Large intestine (tissue), 12 donors: Measurements from ENCODE around the gene REM2. TPM values are rescaled to one million over a fixed set of nuclear protein-coding genes. Genes with fewer than 3 reads are reported as not detected.

ENCODE experiments used
- DNase-seq, 2 donors: peaks; one replicate each; pipeline versions ENCODE4 v3.0.0 to v3.0.0-alpha.2; 2013
- H3K27ac ChIP-seq: one replicate; pipeline ENCODE4 v1.5.1; 2013; ENCODE audit warnings: low read length
- H3K27me3 ChIP-seq: 2 replicates; pipeline ENCODE4 v1.6.1; 2013; ENCODE audit warnings: low read length; ENCODE audit not compliant: control insufficient read depth, insufficient read depth
- H3K36me3 ChIP-seq: 2 replicates; pipeline ENCODE4 v1.6.1; 2013; ENCODE audit warnings: low read length; ENCODE audit not compliant: control insufficient read depth, insufficient read depth
- H3K4me1 ChIP-seq: one replicate; pipeline ENCODE4 v1.6.1; 2013; ENCODE audit warnings: low read length; ENCODE audit not compliant: control insufficient read depth, insufficient read depth
- H3K4me3 ChIP-seq: one replicate; pipeline ENCODE4 v1.5.1; 2013; ENCODE audit warnings: low read length
- H3K9me3 ChIP-seq: one replicate; pipeline ENCODE4 v1.6.1; 2013; ENCODE audit warnings: mild to moderate bottlenecking, low read depth, low read length, moderate library complexity; ENCODE audit not compliant: control insufficient read depth
- WGBS: methylation state at CpG from one replicate; pipeline ENCODE4 v1.1.5; 2013; ENCODE audit warnings: low lambda C conversion rate; ENCODE audit not compliant: insufficient coverage; 5-methylcytosine and 5-hydroxymethylcytosine counted together
- long read RNA-seq, 11 donors: transcript quantifications; one replicate each; lab custom pipeline, GENCODE V29; 2026
- polyA plus RNA-seq: library from polyadenylated mRNA; unstranded; fragments of 120-200 nt; gene quantifications from one replicate; pipeline ENCODE4 v1.2.1, GENCODE V29; 2013

Gene REM2, protein sequence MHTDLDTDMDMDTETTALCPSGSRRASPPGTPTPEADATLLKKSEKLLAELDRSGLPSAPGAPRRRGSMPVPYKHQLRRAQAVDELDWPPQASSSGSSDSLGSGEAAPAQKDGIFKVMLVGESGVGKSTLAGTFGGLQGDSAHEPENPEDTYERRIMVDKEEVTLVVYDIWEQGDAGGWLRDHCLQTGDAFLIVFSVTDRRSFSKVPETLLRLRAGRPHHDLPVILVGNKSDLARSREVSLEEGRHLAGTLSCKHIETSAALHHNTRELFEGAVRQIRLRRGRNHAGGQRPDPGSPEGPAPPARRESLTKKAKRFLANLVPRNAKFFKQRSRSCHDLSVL
- 0.72 TPM for polyA plus RNA-seq
- long read RNA-seq, donor 1, result 0 reads
- long read RNA-seq, donor 2, result 0 reads
- long read RNA-seq, donor 3, result 0 reads
- long read RNA-seq, donor 4, result 0 reads
- long read RNA-seq, donor 5, result 0 reads
- long read RNA-seq, donor 6, result 0 reads
- long read RNA-seq, donor 7, result 0 reads
- long read RNA-seq, donor 8, result 0 reads
- long read RNA-seq, donor 9, result 0 reads
- long read RNA-seq, donor 10, result 0 reads
- long read RNA-seq, donor 11, result 0 reads

DNA sequence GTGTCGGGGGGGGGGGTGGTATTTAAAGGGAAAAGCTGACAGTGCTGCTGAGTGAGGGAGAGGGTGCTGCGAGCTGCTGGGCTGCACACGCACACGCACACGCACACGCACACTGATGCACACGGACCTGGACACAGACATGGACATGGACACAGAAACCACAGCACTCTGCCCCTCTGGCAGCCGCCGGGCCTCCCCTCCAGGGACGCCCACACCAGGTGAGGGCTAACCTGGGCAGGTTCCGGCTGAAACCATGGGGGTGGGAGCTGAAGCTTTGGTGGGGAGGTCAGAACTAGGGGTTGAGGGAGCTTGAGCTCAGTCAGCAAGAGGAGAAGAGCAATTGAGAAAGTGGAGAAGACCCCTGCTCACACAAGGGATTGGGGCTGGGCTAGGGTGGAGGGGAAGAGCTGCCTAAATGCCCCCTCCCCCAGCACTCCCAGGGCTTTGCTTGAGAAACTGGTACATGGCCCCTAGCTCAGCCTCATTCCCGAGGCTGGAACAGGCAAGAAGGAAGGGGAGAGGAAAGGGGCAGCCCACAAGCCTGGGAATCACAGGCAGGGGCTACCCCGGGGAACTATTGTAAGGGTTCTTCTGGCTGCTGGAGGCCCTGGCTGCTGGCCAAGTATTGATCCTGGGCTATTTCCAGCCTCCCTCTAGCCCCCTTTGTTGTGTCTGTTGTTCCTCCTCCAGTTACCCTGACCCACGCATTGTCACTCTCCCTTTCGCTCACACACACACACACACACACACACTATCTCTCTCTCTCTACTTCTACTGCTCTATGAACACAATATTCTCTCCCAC, at the start of gene REM2:
TSS of gene REM2 (plus strand) at position 50 of the 804 bp plus-strand sequence. CDS start at position 116, 66 bp downstream.
- no CpG with 5 or more reads among the region's 15 CpGs for WGBS
- Histone ChIP-seq H3K9me3 (peaks cover 3% of the 10 kb centered on the region), H3K4me1 (peaks cover 30% of the 10 kb centered on the region), H3K27ac (no peak within 1 kb of the TSS), H3K36me3 (peaks cover 10% of the 10 kb centered on the region), H3K27me3 (peaks cover 2% of the 10 kb centered on the region), H3K4me3 (no peak within 1 kb of the TSS)
- peak in 1 of 2 donors; percentile 37 for DNase-seq

DNA sequence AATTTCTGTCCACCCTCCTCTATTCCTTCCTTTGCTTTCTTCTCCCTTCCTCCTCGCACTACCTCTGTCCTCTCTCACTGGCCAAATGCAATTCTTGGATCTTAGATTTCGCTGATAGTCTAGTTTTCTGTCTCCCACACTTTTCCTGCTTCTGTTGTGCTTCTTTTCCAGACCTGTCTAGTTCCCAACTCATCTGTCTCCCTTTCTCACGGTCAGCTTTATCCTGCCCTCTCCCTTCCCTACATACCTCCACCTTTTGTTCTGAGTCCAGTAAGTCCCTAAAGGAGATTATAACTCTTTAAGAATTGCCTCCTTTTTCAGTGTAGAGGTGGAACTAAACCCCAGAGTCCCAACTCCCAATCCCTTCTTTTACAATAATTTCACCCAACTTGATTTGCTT, 47.5 kb upstream of the REM2 start:
- 86% methylated on average over 3 of the region's 3 CpGs for WGBS

DNA sequence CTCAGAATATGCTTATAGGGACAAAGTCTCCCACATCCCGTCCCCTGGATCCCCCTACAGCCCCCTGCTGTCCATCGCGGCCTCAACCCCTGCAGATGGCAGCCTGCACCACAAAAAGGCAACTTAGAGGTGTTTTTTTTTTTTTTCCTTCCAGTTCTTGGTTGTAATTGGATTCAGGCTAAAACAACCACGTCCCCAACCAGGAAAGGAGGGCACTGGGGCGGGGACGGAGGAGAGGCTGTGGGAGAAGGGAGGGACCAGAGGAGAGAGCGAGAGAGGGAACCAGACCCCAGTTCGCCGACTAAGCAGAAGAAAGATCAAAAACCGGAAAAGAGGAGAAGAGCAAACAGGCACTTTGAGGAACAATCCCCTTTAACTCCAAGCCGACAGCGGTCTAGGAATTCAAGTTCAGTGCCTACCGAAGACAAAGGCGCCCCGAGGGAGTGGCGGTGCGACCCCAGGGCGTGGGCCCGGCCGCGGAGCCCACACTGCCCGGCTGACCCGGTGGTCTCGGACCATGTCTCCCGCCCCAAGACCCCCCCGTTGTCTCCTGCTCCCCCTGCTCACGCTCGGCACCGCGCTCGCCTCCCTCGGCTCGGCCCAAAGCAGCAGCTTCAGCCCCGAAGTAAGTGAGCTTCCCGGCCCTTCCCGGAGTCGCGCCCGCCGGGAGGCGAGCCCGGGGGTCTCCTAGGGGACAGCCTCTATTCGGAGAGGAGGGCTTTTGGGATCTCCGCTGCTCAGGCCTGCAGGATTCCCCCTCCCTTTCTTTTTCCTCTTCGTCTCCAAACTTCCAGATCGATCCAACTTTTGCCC, 46.5 kb upstream of the REM2 start, which contains the start of gene MMP14:
TSS of gene MMP14 (plus strand) at position 285 of the 813 bp plus-strand sequence. CDS start at position 518, 233 bp downstream.
- Histone ChIP-seq H3K4me3 (peak within 1 kb of the TSS; percentile 98), H3K27me3 (no peaks in the 10 kb centered on the region), H3K4me1 (peaks cover 19% of the 10 kb centered on the region), H3K27ac (peak within 1 kb of the TSS; percentile 95), H3K9me3 (peaks cover 4% of the 10 kb centered on the region), H3K36me3 (peaks cover 34% of the 10 kb centered on the region)
- 13% methylated on average over 2 of the region's 46 CpGs for WGBS
- peak; percentile 70 to 85 for DNase-seq

More for the DNA sequence above, 47.5 kb upstream of the REM2 start:
- peaks cover 4% of the 10 kb centered on the region for H3K9me3 ChIP-seq
- H3K4me3 ChIP-seq, result no peak overlapping the region
- H3K4me1 ChIP-seq, result peaks cover 24% of the 10 kb centered on the region
- DNase-seq, result no peak
- H3K27me3 ChIP-seq, result no peaks in the 10 kb centered on the region
- peak overlapping the region; percentile 95 for H3K27ac ChIP-seq
- peaks cover 24% of the 10 kb centered on the region for H3K36me3 ChIP-seq

DNA sequence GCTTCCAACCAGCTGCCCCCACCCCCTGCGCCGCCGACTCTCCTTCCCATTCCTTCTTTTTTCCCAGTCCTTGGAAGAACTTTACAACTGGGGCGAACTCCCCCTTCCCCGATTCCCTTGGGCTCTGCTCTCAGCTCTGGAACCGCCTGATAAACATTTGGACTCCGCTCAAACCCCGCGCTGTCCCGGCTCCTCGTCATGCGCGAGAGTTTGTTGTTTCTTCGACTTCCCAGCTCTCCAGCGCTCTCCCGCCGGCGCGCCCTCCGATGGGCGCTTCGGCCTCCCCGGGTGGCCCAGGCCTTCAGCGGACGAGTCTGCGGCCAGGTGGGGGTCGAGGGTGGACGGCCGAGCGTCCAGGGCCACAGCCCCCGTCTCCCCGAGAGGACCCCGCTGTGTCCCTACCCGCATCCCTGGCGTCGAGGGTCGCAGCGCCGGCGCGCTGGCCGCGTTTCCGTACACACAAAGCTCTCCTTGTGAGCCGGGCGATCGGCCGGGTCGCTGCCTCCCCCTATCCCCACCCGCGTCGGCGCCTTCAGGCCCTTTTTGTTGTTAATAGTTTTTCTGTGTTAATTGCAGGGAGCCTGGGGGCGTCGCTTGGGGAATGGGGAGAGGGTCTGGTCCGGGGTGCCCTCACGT, 45.8 kb upstream of the REM2 start:
- peak overlapping the region; percentile 95 for H3K27ac ChIP-seq
- peak in 1 of 2 donors; percentile 76 for DNase-seq
- 27% methylated on average over 3 of the region's 57 CpGs for WGBS
- H3K9me3 ChIP-seq, result peaks cover 4% of the 10 kb centered on the region
- H3K4me1 ChIP-seq, result peaks cover 19% of the 10 kb centered on the region
- no peaks in the 10 kb centered on the region for H3K27me3 ChIP-seq
- H3K36me3 ChIP-seq, result peaks cover 42% of the 10 kb centered on the region
- peak overlapping the region; percentile 98 for H3K4me3 ChIP-seq

DNA sequence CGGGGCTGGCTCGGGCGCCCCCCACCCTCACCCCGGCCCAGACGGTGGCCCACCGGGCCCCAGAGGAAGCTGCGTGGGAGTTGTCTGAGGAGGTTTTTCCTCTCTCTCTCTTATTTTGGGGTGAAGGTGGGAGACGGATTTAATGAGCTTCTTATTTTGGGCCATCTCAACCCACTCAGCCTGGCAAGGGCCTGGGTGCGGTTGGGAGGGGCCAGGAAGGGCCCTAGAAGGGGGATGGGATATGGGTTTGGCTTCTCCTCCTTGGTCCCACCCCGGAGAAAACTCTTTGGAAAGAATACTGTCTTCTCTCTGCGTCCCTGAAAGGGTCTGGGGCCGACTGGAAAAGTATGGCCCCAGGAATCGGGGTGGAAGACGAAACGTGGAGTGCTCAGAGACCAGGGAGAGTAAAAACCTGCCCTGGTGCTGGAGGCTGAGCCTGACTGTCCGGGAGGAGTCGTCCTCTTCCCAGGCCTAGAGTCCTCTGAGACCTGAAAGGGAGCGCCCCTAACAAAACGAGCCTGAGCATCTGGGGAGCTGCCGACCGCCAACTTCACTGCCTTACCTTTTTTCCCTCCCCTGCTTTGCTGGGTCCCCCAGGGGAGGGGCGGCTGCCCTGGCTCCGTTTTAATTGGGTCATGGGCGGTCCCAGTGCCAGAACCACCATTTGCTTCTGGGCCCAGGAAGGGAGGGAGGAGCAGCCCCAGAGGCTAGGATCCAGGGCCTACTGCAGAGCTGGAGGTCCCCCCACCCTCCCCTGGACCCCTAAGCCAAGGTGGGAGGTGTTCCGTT, 45.1 kb upstream of the REM2 start:
- Histone ChIP-seq H3K9me3 (peaks cover 4% of the 10 kb centered on the region), H3K4me1 (peaks cover 19% of the 10 kb centered on the region), H3K4me3 (peak overlapping the region; percentile 98), H3K36me3 (peaks cover 49% of the 10 kb centered on the region), H3K27ac (peak overlapping the region; percentile 95), H3K27me3 (no peaks in the 10 kb centered on the region)
- no CpG with 5 or more reads among the region's 25 CpGs for WGBS
- DNase-seq, result peak in 1 of 2 donors; percentile 60

DNA sequence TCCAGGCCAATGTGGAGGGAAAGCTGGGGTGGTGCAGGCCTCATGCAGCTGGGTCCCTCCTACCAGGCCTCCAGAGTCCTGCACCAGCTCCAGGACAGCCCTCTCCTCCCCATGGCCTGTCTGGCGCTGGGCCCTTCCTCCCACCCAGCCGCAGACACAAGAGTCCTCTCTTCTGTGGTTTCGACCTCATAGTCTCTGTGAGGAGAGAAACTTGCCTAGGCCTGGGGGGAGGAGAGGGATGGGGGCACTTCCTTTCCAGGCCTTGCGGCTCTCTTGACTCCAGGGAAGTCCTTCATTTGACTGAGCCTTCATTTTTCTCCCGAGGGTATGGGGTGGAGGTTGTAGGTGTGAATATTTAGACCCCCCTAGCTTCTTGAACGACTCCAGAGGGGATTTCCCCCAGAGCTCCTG, 44.4 kb upstream of the REM2 start:
- WGBS, result no CpG with 5 or more reads among the region's 6 CpGs
- H3K4me3 ChIP-seq, result peak overlapping the region; percentile 98
- no peaks in the 10 kb centered on the region for H3K27me3 ChIP-seq
- peaks cover 4% of the 10 kb centered on the region for H3K9me3 ChIP-seq
- peaks cover 19% of the 10 kb centered on the region for H3K4me1 ChIP-seq
- DNase-seq, result peak in 1 of 2 donors; percentile 49
- H3K27ac ChIP-seq, result peak overlapping the region; percentile 95
- peaks cover 51% of the 10 kb centered on the region for H3K36me3 ChIP-seq

DNA sequence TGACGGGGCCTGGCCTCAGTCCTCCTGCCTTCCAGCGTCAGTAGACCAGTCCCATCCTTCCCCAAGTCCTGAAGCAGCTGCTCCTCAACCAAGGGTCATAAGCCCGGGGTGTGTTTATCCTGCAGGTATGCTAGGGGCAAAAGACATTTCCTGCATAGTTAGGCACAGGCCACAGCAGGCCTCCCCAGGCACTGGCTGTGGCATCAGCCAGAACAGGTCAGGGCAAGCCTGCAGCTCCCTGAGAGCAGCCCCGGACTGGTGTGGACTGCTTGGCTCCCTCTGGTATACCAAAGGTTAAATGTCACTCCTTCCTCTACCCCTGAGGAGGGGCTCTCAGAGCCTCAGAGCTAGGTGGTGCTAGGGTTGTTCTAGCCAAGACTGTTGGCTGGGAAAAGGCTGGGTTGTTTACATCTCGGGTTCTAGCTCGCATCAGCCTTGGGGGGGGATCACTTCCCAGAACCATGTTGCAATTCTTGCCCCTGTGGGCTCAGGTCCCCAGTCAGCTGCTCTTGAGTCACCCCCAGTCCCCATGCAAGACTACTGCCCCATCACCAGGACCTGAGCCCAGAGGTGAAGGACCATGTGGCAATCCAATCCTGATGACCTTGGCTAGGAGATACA, 43.8 kb upstream of the REM2 start:
- H3K4me3 ChIP-seq, result peak overlapping the region; percentile 98
- peaks cover 51% of the 10 kb centered on the region for H3K36me3 ChIP-seq
- H3K4me1 ChIP-seq, result peaks cover 19% of the 10 kb centered on the region
- H3K9me3 ChIP-seq, result peaks cover 4% of the 10 kb centered on the region
- H3K27ac ChIP-seq, result peak overlapping the region; percentile 95
- no peaks in the 10 kb centered on the region for H3K27me3 ChIP-seq
- WGBS, result no CpG with 5 or more reads among the region's 6 CpGs
- no peak for DNase-seq

DNA sequence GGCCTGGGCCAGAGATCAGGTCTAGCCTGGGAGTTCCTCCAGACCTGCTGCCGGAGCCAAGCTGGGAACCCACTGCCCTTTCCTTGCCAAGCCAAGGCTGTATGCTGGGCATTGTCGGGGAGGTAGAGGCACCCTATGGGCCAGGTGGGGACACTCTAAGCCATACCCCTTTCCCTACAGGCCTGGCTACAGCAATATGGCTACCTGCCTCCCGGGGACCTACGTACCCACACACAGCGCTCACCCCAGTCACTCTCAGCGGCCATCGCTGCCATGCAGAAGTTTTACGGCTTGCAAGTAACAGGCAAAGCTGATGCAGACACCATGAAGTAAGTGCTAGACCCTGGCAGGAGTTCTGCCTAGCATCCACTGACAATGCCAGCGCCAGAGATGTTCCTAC, 41.7 kb upstream of the REM2 start:
- Histone ChIP-seq H3K36me3 (peaks cover 64% of the 10 kb centered on the region), H3K4me3 (no peak overlapping the region), H3K4me1 (peaks cover 16% of the 10 kb centered on the region), H3K27me3 (no peaks in the 10 kb centered on the region), H3K27ac (no peak overlapping the region), H3K9me3 (peaks cover 4% of the 10 kb centered on the region)
- WGBS, result no CpG with 5 or more reads among the region's 9 CpGs
- no peak for DNase-seq
